Measurements from ENCODE around the gene M1AP. TPM values are rescaled to one million over a fixed set of nuclear protein-coding genes. Genes with fewer than 3 reads are reported as not detected.

M1AP gene
- polyA plus RNA-seq, 1 donor (not counting 4 experiments of a cell fraction or from before 2014, with no cell fraction given) = 0.21 TPM

GRCh38 chr2:74551530-74551929 lies 96.6 kb downstream of the M1AP start:
- H3K27ac ChIP-seq (ENCODE audit: control insufficient read depth, insufficient read depth, low read length) = no peak overlapping the region
- H3K9me1 ChIP-seq (ENCODE audit: control insufficient read depth, extremely low read depth, insufficient read depth, low read length) = no peaks in the 10 kb centered on the region
- H4K20me1 ChIP-seq (ENCODE audit: control insufficient read depth, extremely low read depth, insufficient read depth, low read length) = no peaks in the 10 kb centered on the region
- H3K4me2 ChIP-seq (ENCODE audit: control insufficient read depth, extremely low read depth, insufficient read depth, low read depth, low read length) = no peak overlapping the region
- no peak for FAIRE-seq
- peaks cover 16% of the 10 kb centered on the region for H3K27me3 ChIP-seq (ENCODE audit: control insufficient read depth, extremely low read depth, insufficient read depth, low read length)
- no peaks in the 10 kb centered on the region for H3K79me2 ChIP-seq (ENCODE audit: control insufficient read depth, insufficient read depth, low read length)
- DNase-seq (ENCODE audit: low read depth, low spot score) = no peak
- H3K4me3 ChIP-seq (ENCODE audit: control insufficient read depth in 2 of 3, extremely low read depth in 1 of 3, insufficient read depth in 2 of 3, low read depth in 1 of 3, low read length in 3 of 3) = no peak overlapping the region
- TF ChIP-seq, protein P1, sequence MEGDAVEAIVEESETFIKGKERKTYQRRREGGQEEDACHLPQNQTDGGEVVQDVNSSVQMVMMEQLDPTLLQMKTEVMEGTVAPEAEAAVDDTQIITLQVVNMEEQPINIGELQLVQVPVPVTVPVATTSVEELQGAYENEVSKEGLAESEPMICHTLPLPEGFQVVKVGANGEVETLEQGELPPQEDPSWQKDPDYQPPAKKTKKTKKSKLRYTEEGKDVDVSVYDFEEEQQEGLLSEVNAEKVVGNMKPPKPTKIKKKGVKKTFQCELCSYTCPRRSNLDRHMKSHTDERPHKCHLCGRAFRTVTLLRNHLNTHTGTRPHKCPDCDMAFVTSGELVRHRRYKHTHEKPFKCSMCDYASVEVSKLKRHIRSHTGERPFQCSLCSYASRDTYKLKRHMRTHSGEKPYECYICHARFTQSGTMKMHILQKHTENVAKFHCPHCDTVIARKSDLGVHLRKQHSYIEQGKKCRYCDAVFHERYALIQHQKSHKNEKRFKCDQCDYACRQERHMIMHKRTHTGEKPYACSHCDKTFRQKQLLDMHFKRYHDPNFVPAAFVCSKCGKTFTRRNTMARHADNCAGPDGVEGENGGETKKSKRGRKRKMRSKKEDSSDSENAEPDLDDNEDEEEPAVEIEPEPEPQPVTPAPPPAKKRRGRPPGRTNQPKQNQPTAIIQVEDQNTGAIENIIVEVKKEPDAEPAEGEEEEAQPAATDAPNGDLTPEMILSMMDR (optimal IDR thresholded peaks at IDR 0.05 in 1 of 3, IDR thresholded peaks at IDR 0.05 in 1 of 3, conservative IDR thresholded peaks at IDR 0.05 in 1 of 3; ENCODE audit: extremely low read depth in 1 of 3, insufficient read depth in 2 of 3, low read length in 3 of 3) = no peak
- TF ChIP-seq EZH2 (IDR thresholded peaks at IDR 0.05; ENCODE audit: low read length) = no peak
- no peaks in the 10 kb centered on the region for H3K9me3 ChIP-seq (ENCODE audit: control insufficient read depth, low read depth, low read length)
- dilution Hi-C loops (cut with MboI; ENCODE audit: extremely low pct_ligation_motif_present, low sequenced_read_pairs) = no loop called here
- H2AFZ ChIP-seq (ENCODE audit: control insufficient read depth, low read length) = no peak overlapping the region
- no peaks in the 10 kb centered on the region for H3K36me3 ChIP-seq (ENCODE audit: control insufficient read depth in 2 of 2, extremely low read depth in 1 of 2, insufficient read depth in 2 of 2, low read length in 2 of 2)
- no peak overlapping the region for H3K9ac ChIP-seq (ENCODE audit: control insufficient read depth, extremely low read depth, insufficient read depth, low read length)
- peaks cover 12% of the 10 kb centered on the region for H3K4me1 ChIP-seq (ENCODE audit: control insufficient read depth, extremely low read depth, insufficient read depth, low read length)

DNA sequence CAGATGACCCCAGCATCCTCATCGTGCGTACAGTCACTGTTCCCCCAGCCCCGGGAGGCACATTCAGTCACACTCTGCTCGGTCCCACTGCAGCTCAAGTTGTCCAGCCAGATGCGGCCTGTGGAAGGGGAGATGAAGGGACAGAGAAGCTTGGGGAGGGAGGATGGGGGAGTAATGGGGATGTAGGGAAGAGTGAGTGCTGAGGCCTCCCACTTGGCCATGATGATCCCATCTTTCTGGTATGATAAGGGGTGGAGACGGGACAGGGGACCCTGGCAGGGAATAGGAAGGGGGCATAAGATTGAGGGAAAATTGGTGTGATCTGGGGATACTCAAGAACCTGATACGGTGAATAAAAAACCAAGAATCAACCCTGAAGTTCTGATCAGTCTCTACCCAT lies 97.9 kb downstream of the M1AP start:
- dilution Hi-C loops (cut with MboI; ENCODE audit: extremely low pct_ligation_motif_present, low sequenced_read_pairs) = no loop called here
- Histone ChIP-seq H3K9me3 (ENCODE audit: control insufficient read depth, low read depth, low read length) (no peaks in the 10 kb centered on the region), H3K27me3 (ENCODE audit: control insufficient read depth, extremely low read depth, insufficient read depth, low read length) (peaks cover 12% of the 10 kb centered on the region), H3K36me3 (ENCODE audit: control insufficient read depth in 2 of 2, extremely low read depth in 1 of 2, insufficient read depth in 2 of 2, low read length in 2 of 2) (no peaks in the 10 kb centered on the region), H3K4me3 (ENCODE audit: control insufficient read depth in 2 of 3, extremely low read depth in 1 of 3, insufficient read depth in 2 of 3, low read depth in 1 of 3, low read length in 3 of 3) (no peak overlapping the region), H3K9me1 (ENCODE audit: control insufficient read depth, extremely low read depth, insufficient read depth, low read length) (no peaks in the 10 kb centered on the region), H3K4me2 (ENCODE audit: control insufficient read depth, extremely low read depth, insufficient read depth, low read depth, low read length) (no peak overlapping the region), H3K9ac (ENCODE audit: control insufficient read depth, extremely low read depth, insufficient read depth, low read length) (no peak overlapping the region), H3K79me2 (ENCODE audit: control insufficient read depth, insufficient read depth, low read length) (no peaks in the 10 kb centered on the region), H3K27ac (ENCODE audit: control insufficient read depth, insufficient read depth, low read length) (no peak overlapping the region), H4K20me1 (ENCODE audit: control insufficient read depth, extremely low read depth, insufficient read depth, low read length) (no peaks in the 10 kb centered on the region), H3K4me1 (ENCODE audit: control insufficient read depth, extremely low read depth, insufficient read depth, low read length) (peaks cover 12% of the 10 kb centered on the region), H2AFZ (ENCODE audit: control insufficient read depth, low read length) (no peak overlapping the region)
- no peak for FAIRE-seq
- DNase-seq (ENCODE audit: low read depth, low spot score) = no peak
- no peak for TF ChIP-seq EZH2 (IDR thresholded peaks at IDR 0.05; ENCODE audit: low read length)
- TF ChIP-seq, protein P1 (optimal IDR thresholded peaks at IDR 0.05 in 1 of 3, IDR thresholded peaks at IDR 0.05 in 1 of 3, conservative IDR thresholded peaks at IDR 0.05 in 1 of 3; ENCODE audit: extremely low read depth in 1 of 3, insufficient read depth in 2 of 3, low read length in 3 of 3) = no peak
